ENCODE data around the gene MCC.

The MCC gene

DNA sequence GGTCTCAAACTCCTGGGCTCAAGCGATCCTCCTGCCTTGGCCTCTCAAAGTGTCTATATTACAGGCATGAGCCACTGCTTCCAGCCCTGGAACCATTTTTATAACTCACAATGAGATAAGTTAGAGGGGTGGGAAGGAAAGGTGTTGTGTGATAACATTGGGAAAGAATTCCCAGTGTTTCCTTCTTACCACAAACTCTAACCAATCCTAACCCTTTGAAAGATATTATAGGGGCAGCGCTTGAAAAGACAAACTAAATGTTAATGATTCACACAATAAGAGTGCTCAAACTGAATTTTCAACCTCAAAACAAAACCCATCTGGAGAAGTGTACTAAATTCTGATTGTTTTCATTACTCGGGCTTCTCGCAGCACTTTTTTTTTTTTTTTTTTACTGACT, 163.2 kb downstream of the MCC start:
- no peak for DNase-seq (ENCODE audit: low read depth, low spot score)
- no peaks in the 10 kb centered on the region for H3K36me3 ChIP-seq (ENCODE audit: insufficient read depth, insufficient read length, low read length)
- TF ChIP-seq SUZ12 (IDR thresholded peaks at IDR 0.05; ENCODE audit: extremely low read depth, insufficient read depth, insufficient read length) (no peak), YY1 (IDR thresholded peaks at IDR 0.05; ENCODE audit: insufficient read depth, insufficient read length) (no peak), ZNF274 (IDR thresholded peaks at IDR 0.05; ENCODE audit: low read depth, low read length) (no peak)
- H3K4me3 ChIP-seq (ENCODE audit: insufficient read length, low read depth): no peak overlapping the region
- no peaks in the 10 kb centered on the region for H3K4me1 ChIP-seq (ENCODE audit: insufficient read depth, insufficient read length)
- no peaks in the 10 kb centered on the region for H3K9me3 ChIP-seq (ENCODE audit: insufficient read depth, low read length)
- H3K27me3 ChIP-seq (ENCODE audit: insufficient read depth, insufficient read length): no peaks in the 10 kb centered on the region
- no peak overlapping the region for H3K9ac ChIP-seq (ENCODE audit: insufficient read length, low read depth)

DNA sequence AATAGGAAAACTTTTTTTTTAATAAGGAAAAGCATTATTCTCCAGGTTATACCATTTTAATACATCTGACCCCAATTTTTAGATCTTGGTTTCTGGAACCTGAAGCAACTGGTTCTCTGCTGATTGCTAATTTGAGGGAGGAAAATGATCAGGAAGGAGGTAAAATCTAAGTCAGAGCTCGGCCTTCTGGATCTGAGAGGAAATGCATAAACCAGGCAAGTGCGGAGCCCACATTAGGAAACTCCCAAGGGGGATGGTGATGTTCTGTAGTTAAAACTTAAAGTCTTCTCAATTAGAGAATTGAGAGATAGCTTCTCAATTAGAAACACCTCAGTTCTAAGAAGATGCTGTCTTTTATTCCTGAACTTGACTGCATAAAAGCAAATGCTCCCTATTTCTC, 167.0 kb downstream of the MCC start:
- Histone ChIP-seq H3K36me3 (ENCODE audit: insufficient read depth, insufficient read length, low read length) (no peaks in the 10 kb centered on the region), H3K4me3 (ENCODE audit: insufficient read length, low read depth) (no peak overlapping the region), H3K4me1 (ENCODE audit: insufficient read depth, insufficient read length) (no peaks in the 10 kb centered on the region), H3K9ac (ENCODE audit: insufficient read length, low read depth) (no peak overlapping the region), H3K27me3 (ENCODE audit: insufficient read depth, insufficient read length) (no peaks in the 10 kb centered on the region), H3K9me3 (ENCODE audit: insufficient read depth, low read length) (no peaks in the 10 kb centered on the region)
- DNase-seq (ENCODE audit: low read depth, low spot score): no peak
- TF ChIP-seq YY1 (IDR thresholded peaks at IDR 0.05; ENCODE audit: insufficient read depth, insufficient read length) (no peak), ZNF274 (IDR thresholded peaks at IDR 0.05; ENCODE audit: low read depth, low read length) (no peak), SUZ12 (IDR thresholded peaks at IDR 0.05; ENCODE audit: extremely low read depth, insufficient read depth, insufficient read length) (no peak)

DNA sequence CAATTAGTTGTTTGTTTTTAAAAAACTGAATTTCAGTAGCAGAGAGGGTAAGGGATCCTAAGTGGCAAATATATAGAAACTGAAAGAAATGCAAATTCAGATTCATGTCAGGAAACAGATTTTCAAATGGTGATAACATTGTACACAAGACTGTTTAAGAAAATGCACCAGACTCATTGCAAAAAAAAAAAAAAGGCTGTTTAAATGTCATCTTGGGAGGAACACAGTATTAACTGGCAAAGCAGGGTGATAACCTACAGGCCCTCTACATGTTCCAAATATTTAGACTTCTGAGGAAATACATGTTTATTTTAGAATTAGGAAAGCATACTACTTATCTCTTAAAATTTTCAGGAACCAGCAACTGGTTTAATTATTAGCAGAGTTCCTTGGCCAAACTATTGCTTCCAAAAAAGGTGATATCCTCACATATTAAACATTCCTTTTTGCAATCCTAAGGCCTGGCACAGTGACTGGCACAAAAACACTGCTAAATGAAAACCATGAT, 167.9 kb downstream of the MCC start:
- Histone ChIP-seq H3K27me3 (ENCODE audit: insufficient read depth, insufficient read length) (no peaks in the 10 kb centered on the region), H3K4me1 (ENCODE audit: insufficient read depth, insufficient read length) (no peaks in the 10 kb centered on the region), H3K9ac (ENCODE audit: insufficient read length, low read depth) (no peak overlapping the region), H3K4me3 (ENCODE audit: insufficient read length, low read depth) (no peak overlapping the region), H3K9me3 (ENCODE audit: insufficient read depth, low read length) (no peaks in the 10 kb centered on the region), H3K36me3 (ENCODE audit: insufficient read depth, insufficient read length, low read length) (no peaks in the 10 kb centered on the region)
- DNase-seq (ENCODE audit: low read depth, low spot score): no peak
- no peak for TF ChIP-seq YY1 (IDR thresholded peaks at IDR 0.05; ENCODE audit: insufficient read depth, insufficient read length)
- TF ChIP-seq ZNF274 (IDR thresholded peaks at IDR 0.05; ENCODE audit: low read depth, low read length): no peak
- TF ChIP-seq SUZ12 (IDR thresholded peaks at IDR 0.05; ENCODE audit: extremely low read depth, insufficient read depth, insufficient read length): no peak

DNA sequence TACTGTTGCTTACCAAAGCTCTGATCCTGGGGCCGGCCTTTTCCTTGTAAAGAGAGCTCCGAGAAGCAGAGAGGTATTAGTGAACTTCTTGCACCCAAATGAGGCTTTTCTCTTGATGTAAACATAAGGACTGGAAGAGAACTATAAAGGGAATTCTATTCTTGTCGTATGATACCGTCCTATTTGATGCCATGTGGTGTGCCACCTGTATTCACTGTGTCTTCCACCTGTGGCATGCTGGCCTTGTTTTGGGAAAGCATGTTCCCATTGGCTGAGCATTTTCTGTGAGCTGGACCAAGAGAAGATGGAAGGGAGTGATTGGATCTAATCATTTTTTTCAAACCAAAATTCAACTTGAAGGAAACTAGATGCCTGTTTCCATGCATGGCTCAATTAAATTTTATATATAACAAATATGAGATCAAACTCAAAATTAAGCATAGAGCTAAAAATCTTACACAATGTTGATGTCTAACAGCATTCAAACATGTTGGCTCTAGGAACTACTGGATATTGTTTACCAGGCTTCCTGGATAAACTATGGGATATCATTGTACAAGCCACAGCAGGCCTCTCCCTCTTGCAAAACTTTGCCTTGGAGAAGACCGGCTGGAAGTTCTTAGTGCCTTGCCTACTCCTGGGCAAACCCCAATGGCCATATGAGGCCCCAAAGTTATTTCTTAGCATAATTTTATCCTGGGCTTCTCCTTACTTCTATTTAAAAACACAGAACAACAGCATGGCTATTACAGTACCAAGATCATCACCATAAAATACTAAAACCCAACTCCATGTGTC, 168.8 kb downstream of the MCC start:
- H3K9ac ChIP-seq (ENCODE audit: insufficient read length, low read depth): no peak overlapping the region
- no peaks in the 10 kb centered on the region for H3K27me3 ChIP-seq (ENCODE audit: insufficient read depth, insufficient read length)
- H3K4me1 ChIP-seq (ENCODE audit: insufficient read depth, insufficient read length): no peaks in the 10 kb centered on the region
- DNase-seq (ENCODE audit: low read depth, low spot score): no peak
- H3K36me3 ChIP-seq (ENCODE audit: insufficient read depth, insufficient read length, low read length): no peaks in the 10 kb centered on the region
- TF ChIP-seq ZNF274 (IDR thresholded peaks at IDR 0.05; ENCODE audit: low read depth, low read length): no peak
- no peak for TF ChIP-seq YY1 (IDR thresholded peaks at IDR 0.05; ENCODE audit: insufficient read depth, insufficient read length)
- TF ChIP-seq SUZ12 (IDR thresholded peaks at IDR 0.05; ENCODE audit: extremely low read depth, insufficient read depth, insufficient read length): no peak
- H3K4me3 ChIP-seq (ENCODE audit: insufficient read length, low read depth): no peak overlapping the region
- no peaks in the 10 kb centered on the region for H3K9me3 ChIP-seq (ENCODE audit: insufficient read depth, low read length)

DNA sequence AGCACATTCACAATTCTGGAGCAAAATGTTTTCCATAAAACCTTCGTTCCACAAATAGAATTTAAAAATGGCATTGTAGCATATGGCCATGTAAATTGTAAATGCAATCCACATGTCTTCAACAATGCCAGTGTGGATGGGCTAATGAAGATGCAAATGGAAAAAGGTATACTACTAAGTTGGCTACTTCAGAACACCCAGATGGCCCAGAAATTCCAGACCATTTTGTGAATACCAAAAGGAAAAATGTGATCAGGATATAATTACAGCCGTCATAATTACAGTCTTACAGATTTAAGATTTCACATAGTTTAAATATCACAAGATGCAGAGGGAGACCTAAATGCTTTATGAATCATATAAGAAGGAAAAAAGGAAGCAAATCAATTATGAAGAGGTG, 170.6 kb downstream of the MCC start:
- TF ChIP-seq SUZ12 (IDR thresholded peaks at IDR 0.05; ENCODE audit: extremely low read depth, insufficient read depth, insufficient read length): no peak
- no peak for TF ChIP-seq YY1 (IDR thresholded peaks at IDR 0.05; ENCODE audit: insufficient read depth, insufficient read length)
- TF ChIP-seq ZNF274 (IDR thresholded peaks at IDR 0.05; ENCODE audit: low read depth, low read length): no peak
- Histone ChIP-seq H3K36me3 (ENCODE audit: insufficient read depth, insufficient read length, low read length) (no peaks in the 10 kb centered on the region), H3K9ac (ENCODE audit: insufficient read length, low read depth) (no peak overlapping the region), H3K4me3 (ENCODE audit: insufficient read length, low read depth) (no peak overlapping the region), H3K27me3 (ENCODE audit: insufficient read depth, insufficient read length) (no peaks in the 10 kb centered on the region), H3K9me3 (ENCODE audit: insufficient read depth, low read length) (no peaks in the 10 kb centered on the region), H3K4me1 (ENCODE audit: insufficient read depth, insufficient read length) (no peaks in the 10 kb centered on the region)
- DNase-seq (ENCODE audit: low read depth, low spot score): no peak

DNA sequence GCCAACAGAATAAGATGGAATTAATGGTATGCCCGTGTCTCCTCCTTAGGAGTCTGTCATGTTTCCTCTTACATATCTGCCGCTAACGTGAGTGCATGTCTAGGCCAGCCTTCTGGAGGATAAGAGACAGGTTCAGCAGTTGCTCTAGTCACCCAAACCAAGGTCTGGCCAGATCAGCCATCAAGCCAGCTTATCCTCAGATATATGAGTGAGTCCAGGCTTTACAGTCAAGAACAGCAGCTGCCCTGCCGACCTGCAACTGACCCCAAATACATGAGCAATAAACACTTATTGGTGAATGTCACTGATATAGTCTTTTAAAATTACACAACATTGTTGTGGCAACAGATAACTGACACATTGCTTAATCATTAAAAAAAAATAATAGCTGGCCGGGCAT, 177.0 kb downstream of the MCC start:
- Histone ChIP-seq H3K9me3 (ENCODE audit: insufficient read depth, low read length) (no peaks in the 10 kb centered on the region), H3K4me1 (ENCODE audit: insufficient read depth, insufficient read length) (no peaks in the 10 kb centered on the region), H3K36me3 (ENCODE audit: insufficient read depth, insufficient read length, low read length) (no peaks in the 10 kb centered on the region), H3K9ac (ENCODE audit: insufficient read length, low read depth) (no peak overlapping the region), H3K27me3 (ENCODE audit: insufficient read depth, insufficient read length) (no peaks in the 10 kb centered on the region), H3K4me3 (ENCODE audit: insufficient read length, low read depth) (no peak overlapping the region)
- no peak for TF ChIP-seq ZNF274 (IDR thresholded peaks at IDR 0.05; ENCODE audit: low read depth, low read length)
- no peak for TF ChIP-seq SUZ12 (IDR thresholded peaks at IDR 0.05; ENCODE audit: extremely low read depth, insufficient read depth, insufficient read length)
- TF ChIP-seq YY1 (IDR thresholded peaks at IDR 0.05; ENCODE audit: insufficient read depth, insufficient read length): no peak
- no peak for DNase-seq (ENCODE audit: low read depth, low spot score)

GRCh38 chr5:113302120-113302519, 186.1 kb downstream of the MCC start:
- TF ChIP-seq YY1 (IDR thresholded peaks at IDR 0.05; ENCODE audit: insufficient read depth, insufficient read length): no peak
- TF ChIP-seq ZNF274 (IDR thresholded peaks at IDR 0.05; ENCODE audit: low read depth, low read length): no peak
- TF ChIP-seq SUZ12 (IDR thresholded peaks at IDR 0.05; ENCODE audit: extremely low read depth, insufficient read depth, insufficient read length): no peak
- no peaks in the 10 kb centered on the region for H3K36me3 ChIP-seq (ENCODE audit: insufficient read depth, insufficient read length, low read length)
- no peak overlapping the region for H3K9ac ChIP-seq (ENCODE audit: insufficient read length, low read depth)
- H3K4me3 ChIP-seq (ENCODE audit: insufficient read length, low read depth): no peak overlapping the region
- H3K9me3 ChIP-seq (ENCODE audit: insufficient read depth, low read length): no peaks in the 10 kb centered on the region
- no peaks in the 10 kb centered on the region for H3K4me1 ChIP-seq (ENCODE audit: insufficient read depth, insufficient read length)
- H3K27me3 ChIP-seq (ENCODE audit: insufficient read depth, insufficient read length): no peaks in the 10 kb centered on the region
- no peak for DNase-seq (ENCODE audit: low read depth, low spot score)
